ENCODE measurements around the gene TNS3.

Gene TNS3

DNA sequence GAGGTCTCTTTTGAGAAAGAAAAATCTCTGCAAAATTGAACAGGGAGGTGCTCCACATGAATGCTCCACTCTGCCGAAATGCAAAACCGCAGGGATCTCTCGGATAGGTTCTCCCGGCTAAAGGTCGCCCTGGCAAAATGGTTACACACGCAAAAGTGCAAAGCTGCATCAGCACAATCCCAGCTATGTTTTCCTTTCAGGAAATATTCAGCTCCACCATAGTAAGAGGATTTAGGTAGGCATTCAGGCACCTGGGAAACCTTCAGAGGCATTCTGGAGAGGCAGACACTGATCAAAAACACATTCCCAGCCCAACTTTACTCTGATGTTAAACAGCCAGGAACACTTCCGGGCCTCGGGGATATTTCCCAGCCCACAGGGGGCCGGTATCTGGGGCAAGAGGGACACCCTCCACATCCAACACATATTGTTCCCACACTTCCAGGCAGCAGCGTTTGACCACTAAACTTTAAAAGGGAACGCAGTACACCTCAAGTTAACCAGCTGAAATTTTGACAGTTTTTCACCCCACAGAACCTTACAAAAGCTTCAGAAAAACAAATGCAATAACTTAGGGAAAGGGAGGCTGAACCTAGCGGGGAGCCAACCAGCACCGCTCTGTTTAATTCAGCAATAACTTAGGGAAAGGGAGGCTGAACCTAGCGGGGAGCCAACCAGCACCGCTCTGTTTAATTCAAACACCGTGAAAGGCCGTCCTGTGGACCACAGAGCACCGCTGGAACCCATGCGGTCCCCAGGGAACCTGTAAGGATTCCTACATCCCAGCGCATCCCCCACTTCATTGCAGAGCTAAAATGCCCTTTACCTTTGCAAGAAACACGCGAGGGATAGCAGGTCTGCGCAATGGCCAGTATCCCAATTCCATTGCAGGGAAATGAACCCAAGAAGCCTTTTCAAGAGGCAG is 45.9 kb downstream of the TNS3 start:
- DNase-seq = no peak
- no peak overlapping the region for H3K4me3 ChIP-seq (ENCODE audit: low read depth, low read length)
- no peaks in the 10 kb centered on the region for H3K27me3 ChIP-seq (ENCODE audit: insufficient read depth, low read depth, severe bottlenecking)
- no peaks in the 10 kb centered on the region for H3K9me3 ChIP-seq (ENCODE audit: severe bottlenecking)
- no peak overlapping the region for H3K27ac ChIP-seq
- TF ChIP-seq, protein P1, sequence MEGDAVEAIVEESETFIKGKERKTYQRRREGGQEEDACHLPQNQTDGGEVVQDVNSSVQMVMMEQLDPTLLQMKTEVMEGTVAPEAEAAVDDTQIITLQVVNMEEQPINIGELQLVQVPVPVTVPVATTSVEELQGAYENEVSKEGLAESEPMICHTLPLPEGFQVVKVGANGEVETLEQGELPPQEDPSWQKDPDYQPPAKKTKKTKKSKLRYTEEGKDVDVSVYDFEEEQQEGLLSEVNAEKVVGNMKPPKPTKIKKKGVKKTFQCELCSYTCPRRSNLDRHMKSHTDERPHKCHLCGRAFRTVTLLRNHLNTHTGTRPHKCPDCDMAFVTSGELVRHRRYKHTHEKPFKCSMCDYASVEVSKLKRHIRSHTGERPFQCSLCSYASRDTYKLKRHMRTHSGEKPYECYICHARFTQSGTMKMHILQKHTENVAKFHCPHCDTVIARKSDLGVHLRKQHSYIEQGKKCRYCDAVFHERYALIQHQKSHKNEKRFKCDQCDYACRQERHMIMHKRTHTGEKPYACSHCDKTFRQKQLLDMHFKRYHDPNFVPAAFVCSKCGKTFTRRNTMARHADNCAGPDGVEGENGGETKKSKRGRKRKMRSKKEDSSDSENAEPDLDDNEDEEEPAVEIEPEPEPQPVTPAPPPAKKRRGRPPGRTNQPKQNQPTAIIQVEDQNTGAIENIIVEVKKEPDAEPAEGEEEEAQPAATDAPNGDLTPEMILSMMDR (IDR thresholded peaks at IDR 0.05; ENCODE audit: low read depth, low read length) = no peak
- no peaks in the 10 kb centered on the region for H3K36me3 ChIP-seq

DNA sequence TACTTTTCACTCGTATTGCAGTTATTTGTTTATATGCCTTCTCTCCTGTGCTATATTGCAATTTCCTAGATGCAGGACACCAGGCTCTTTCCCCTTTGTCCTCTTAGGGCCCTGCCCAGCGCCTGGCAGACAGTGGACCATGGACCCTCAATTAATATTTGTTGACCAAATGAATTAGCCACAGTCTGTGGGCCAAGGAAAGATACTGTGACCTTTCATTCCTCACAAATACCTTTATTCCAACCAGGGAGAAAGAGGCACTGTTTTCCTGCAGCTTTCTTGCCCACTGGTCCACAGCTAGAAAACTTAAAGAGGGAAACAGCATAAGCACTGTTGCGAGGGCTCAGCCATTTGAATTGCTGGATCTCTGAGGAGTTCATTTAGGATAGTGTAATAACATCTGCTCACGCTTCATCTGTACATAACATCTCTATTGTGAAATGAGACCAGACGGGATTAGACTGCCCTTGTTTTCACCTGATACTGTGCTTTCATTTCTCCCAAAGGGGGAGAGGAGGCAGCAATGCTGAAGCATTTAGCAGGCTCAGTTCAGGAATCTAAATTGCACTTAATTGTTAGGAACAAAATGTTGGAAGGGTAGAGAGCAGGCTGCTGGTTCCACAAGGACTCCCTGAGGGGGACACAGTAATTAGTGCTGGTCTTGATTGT is 46.7 kb downstream of the TNS3 start:
- TF ChIP-seq, protein P1 (IDR thresholded peaks at IDR 0.05; ENCODE audit: low read depth, low read length) = no peak
- no peak for DNase-seq
- no peaks in the 10 kb centered on the region for H3K9me3 ChIP-seq (ENCODE audit: severe bottlenecking)
- no peak overlapping the region for H3K4me3 ChIP-seq (ENCODE audit: low read depth, low read length)
- no peaks in the 10 kb centered on the region for H3K36me3 ChIP-seq
- no peak overlapping the region for H3K27ac ChIP-seq
- H3K27me3 ChIP-seq (ENCODE audit: insufficient read depth, low read depth, severe bottlenecking) = no peaks in the 10 kb centered on the region

DNA sequence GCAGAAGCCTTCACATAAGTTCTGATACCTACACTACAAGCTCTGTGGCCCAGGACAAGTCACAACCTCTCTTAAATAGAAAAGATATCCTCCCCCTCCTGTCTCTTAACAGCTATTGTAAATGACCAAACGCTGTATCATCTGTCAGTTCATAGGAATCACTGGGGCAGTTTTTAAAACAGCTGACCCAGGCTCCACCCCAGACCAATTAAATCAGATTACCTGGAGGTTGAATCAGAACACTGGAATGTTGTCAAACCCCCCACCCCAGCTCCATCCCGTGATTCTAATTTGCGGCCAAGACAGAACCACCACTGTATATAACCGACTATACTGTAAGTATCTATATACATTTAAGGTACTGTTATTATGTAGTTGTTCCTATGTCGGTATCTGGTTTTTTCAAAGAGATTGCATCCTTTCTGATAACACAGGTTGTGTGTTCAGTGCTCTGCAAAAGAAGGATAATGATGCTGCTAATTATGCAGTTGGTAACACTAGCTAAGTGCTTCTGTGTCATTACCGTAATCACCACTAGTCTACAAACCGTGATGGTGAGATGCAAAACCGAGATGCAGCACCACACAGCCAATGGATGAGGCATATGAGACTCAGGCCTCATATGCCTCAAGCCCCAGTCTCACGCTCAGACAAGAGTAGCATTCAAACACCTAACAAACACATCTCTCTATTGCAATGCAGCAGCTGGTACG is 47.4 kb downstream of the TNS3 start:
- H3K9me3 ChIP-seq (ENCODE audit: severe bottlenecking) = no peaks in the 10 kb centered on the region
- DNase-seq = no peak
- H3K36me3 ChIP-seq = no peaks in the 10 kb centered on the region
- no peak overlapping the region for H3K4me3 ChIP-seq (ENCODE audit: low read depth, low read length)
- H3K27ac ChIP-seq = no peak overlapping the region
- no peaks in the 10 kb centered on the region for H3K27me3 ChIP-seq (ENCODE audit: insufficient read depth, low read depth, severe bottlenecking)
- TF ChIP-seq, protein P1 (IDR thresholded peaks at IDR 0.05; ENCODE audit: low read depth, low read length) = no peak

DNA sequence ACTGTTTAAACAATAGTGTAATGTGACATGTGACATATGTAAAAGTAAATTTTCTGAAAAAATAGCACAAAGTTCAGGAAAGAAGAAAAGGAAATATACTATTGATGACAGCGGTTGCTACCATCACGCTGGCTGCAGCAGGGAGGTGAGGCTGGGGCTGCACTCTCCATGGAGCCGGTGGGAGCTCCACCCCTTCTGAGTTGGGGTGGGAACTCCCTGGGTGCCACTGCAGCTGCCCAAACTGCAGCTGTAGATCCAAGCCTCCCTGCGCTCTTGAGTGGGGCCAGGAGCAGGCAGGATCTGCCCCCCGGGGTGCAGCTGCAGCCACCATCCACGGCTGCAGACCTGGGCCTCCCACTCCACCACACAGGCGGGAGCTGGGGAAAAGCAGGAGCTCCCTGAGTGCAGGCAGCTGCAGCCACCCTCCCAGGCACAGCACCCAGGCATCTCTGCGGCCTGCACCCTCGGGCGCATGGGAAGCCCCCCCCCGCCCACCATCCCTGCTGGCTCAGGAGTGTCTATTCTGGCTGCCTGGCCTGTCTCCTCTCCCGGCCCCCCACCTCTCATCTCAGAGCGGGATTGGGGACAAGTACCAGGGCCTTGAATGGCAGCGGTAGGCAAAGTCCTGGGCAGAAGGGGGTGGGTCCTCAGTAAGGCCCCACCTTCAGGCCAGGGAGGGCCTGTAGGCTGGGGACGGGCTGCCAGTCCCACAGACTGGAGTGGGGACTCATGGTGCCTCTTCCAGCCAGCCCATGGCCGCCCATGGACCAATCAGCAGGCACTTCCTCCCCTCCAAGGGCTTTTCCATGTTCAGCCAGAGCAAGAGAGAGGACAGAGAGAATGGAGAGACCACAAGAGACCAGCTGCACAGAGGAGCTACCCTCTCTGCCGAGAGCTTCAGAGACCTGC is 50.1 kb downstream of the TNS3 start:
- TF ChIP-seq, protein P1 (IDR thresholded peaks at IDR 0.05; ENCODE audit: low read depth, low read length) = no peak
- no peak overlapping the region for H3K27ac ChIP-seq
- DNase-seq = no peak
- H3K36me3 ChIP-seq = no peaks in the 10 kb centered on the region
- no peaks in the 10 kb centered on the region for H3K27me3 ChIP-seq (ENCODE audit: insufficient read depth, low read depth, severe bottlenecking)
- no peak overlapping the region for H3K4me3 ChIP-seq (ENCODE audit: low read depth, low read length)
- H3K9me3 ChIP-seq (ENCODE audit: severe bottlenecking) = no peaks in the 10 kb centered on the region

DNA sequence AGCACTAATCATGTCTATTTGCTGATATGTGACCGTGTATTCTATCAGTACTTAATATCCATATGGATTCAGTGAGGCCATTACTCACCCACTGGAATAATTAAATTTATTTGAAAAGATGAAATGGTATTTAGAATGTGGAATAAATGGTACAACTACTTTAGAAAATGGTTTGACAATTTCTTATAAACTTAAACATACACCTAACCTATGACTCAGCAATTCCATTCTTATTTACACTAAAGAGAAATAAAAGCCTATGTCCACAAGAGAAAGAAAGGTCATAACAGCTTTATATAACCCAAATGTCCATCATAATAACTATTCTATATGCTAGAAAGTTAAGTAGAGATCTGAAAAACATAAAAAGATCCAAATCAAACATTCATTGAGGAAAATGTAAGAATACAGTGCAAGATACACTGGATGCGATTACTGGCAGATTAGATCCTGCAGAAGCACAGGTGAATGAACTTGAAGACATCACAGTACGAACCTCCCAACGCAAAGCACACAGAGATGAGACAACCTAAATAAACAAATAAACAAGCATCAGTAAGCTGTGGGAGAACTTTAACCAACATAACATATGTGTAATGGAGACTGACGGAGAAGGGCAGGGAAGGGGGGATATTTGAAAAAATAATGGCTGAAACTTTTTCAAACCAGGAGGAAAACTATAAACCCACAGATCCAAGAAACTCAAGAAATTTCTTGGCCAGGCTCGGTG is 51.9 kb downstream of the TNS3 start:
- H3K4me3 ChIP-seq (ENCODE audit: low read depth, low read length) = no peak overlapping the region
- no peaks in the 10 kb centered on the region for H3K27me3 ChIP-seq (ENCODE audit: insufficient read depth, low read depth, severe bottlenecking)
- TF ChIP-seq, protein P1 (IDR thresholded peaks at IDR 0.05; ENCODE audit: low read depth, low read length) = no peak
- DNase-seq = no peak
- H3K9me3 ChIP-seq (ENCODE audit: severe bottlenecking) = no peaks in the 10 kb centered on the region
- H3K36me3 ChIP-seq = no peaks in the 10 kb centered on the region
- no peak overlapping the region for H3K27ac ChIP-seq
